DND-41 (cell line): Measurements from ENCODE around the gene AACS.

ENCODE experiments used
- EZH2 ChIP-seq: IDR thresholded peaks from 3 replicates; pipeline ENCODE4 v1.6.1; 2012; ENCODE audit warnings: borderline replicate concordance, low read depth, mild to moderate bottlenecking, moderate library complexity, low read length, inconsistent platforms; ENCODE audit not compliant: severe bottlenecking
- TF ChIP-seq, protein P1 (sequence below): IDR thresholded peaks from 2 replicates; pipeline ENCODE4 v1.5.1; 2012; ENCODE audit warnings: borderline replicate concordance, low read length, moderate library complexity, mild to moderate bottlenecking; ENCODE audit not compliant: poor library complexity, severe bottlenecking; ENCODE audit errors: extremely low read depth

GRCh38 chr12:125092108-125092871, 27.1 kb downstream of the AACS start:
- TF ChIP-seq, protein P1, sequence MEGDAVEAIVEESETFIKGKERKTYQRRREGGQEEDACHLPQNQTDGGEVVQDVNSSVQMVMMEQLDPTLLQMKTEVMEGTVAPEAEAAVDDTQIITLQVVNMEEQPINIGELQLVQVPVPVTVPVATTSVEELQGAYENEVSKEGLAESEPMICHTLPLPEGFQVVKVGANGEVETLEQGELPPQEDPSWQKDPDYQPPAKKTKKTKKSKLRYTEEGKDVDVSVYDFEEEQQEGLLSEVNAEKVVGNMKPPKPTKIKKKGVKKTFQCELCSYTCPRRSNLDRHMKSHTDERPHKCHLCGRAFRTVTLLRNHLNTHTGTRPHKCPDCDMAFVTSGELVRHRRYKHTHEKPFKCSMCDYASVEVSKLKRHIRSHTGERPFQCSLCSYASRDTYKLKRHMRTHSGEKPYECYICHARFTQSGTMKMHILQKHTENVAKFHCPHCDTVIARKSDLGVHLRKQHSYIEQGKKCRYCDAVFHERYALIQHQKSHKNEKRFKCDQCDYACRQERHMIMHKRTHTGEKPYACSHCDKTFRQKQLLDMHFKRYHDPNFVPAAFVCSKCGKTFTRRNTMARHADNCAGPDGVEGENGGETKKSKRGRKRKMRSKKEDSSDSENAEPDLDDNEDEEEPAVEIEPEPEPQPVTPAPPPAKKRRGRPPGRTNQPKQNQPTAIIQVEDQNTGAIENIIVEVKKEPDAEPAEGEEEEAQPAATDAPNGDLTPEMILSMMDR: no peak
- no peak for TF ChIP-seq EZH2
